ENCODE measurements around the gene R3HDM2.

- TF ChIP-seq CTCF (IDR thresholded peaks at IDR 0.05) = no peak
- no peak for TF ChIP-seq POLR2A (IDR thresholded peaks at IDR 0.05)
Measured at GRCh38 chr12:57343703-57344378, 87.0 kb downstream of the R3HDM2 start.
